Measurements from ENCODE around the gene INPP5A. TPM values are rescaled to one million over a fixed set of nuclear protein-coding genes. Genes with fewer than 3 reads are reported as not detected.

Gene INPP5A
- polyA plus RNA-seq, 6 donors from 2014 or later = 1.3 to 6.7 (median 2.1) TPM

- DNase-seq = peak; percentile 79
- peaks cover 4 to 6% of the 10 kb centered on the region in 2 donors for H3K36me3 Mint-ChIP-seq
- ATAC-seq (ENCODE audit: low read depth in 2 of 2) = peak; percentile 72 to 76
- peaks cover 0 to 6% (median 4%) of the 10 kb centered on the region in 7 donors for H3K9me3 Mint-ChIP-seq
- no peaks in the 10 kb centered on the region for H3K27me3 Mint-ChIP-seq
- H3K4me3 Mint-ChIP-seq = peak overlapping the region; percentile 80 to 94 (median 90)
- peaks cover 55 to 83% (median 68%) of the 10 kb centered on the region in 3 donors for H3K4me1 Mint-ChIP-seq
- H3K27ac Mint-ChIP-seq = peak overlapping the region; percentile 98 to 100 (median 98)
These were observed 50.9 kb downstream of the INPP5A start for GRCh38 chr10:132588301-132589013.

- Mint-ChIP-seq H3K27me3 (no peaks in the 10 kb centered on the region), H3K9me3 (peaks cover 0 to 6% (median 4%) of the 10 kb centered on the region in 7 donors), H3K4me3 (peak overlapping the region; percentile 80 to 94 (median 90)), H3K4me1 (peaks cover 60 to 86% (median 74%) of the 10 kb centered on the region in 3 donors), H3K36me3 (peaks cover 4 to 8% of the 10 kb centered on the region in 2 donors), H3K27ac (peak overlapping the region; percentile 98 to 100 (median 98))
- no peak for DNase-seq
- no peak for ATAC-seq (ENCODE audit: low read depth in 2 of 2)
These were observed 51.4 kb downstream of the INPP5A start for GRCh38 chr10:132589015-132589414.

GRCh38 chr10:132589681-132590080, 52.1 kb downstream of the INPP5A start:
- ATAC-seq (ENCODE audit: low read depth in 2 of 2) (no peak), DNase-seq (no peak)
- Mint-ChIP-seq H3K9me3 (peaks cover 0 to 8% (median 4%) of the 10 kb centered on the region in 7 donors), H3K4me3 (peak overlapping the region in 4 of 8 donors; percentile 36 to 89 (median 80)), H3K36me3 (peaks cover 4 to 8% of the 10 kb centered on the region in 2 donors), H3K4me1 (peaks cover 67 to 91% (median 80%) of the 10 kb centered on the region in 3 donors), H3K27me3 (no peaks in the 10 kb centered on the region), H3K27ac (peak overlapping the region in 5 of 6 donors; percentile 72 to 99 (median 89))

GRCh38 chr10:132590094-132590751, 52.6 kb downstream of the INPP5A start:
- Mint-ChIP-seq H3K27ac (peak overlapping the region; percentile 76 to 98 (median 89)), H3K4me3 (peak overlapping the region; percentile 19 to 89 (median 57))

GRCh38 chr10:132590752-132591121, 53.1 kb downstream of the INPP5A start:
- Mint-ChIP-seq H3K4me1 (peaks cover 73 to 98% (median 86%) of the 10 kb centered on the region in 3 donors), H3K4me3 (peak overlapping the region; percentile 13 to 85 (median 57)), H3K27ac (peak overlapping the region; percentile 54 to 98 (median 86)), H3K27me3 (no peaks in the 10 kb centered on the region), H3K36me3 (peaks cover 4 to 8% of the 10 kb centered on the region in 2 donors), H3K9me3 (peaks cover 0 to 8% (median 4%) of the 10 kb centered on the region in 7 donors)
- DNase-seq = no peak
- ATAC-seq (ENCODE audit: low read depth in 2 of 2) = no peak

More at GRCh38 chr10:132590094-132590751, 52.6 kb downstream of the INPP5A start:
- peaks cover 72 to 96% (median 86%) of the 10 kb centered on the region in 3 donors for H3K4me1 Mint-ChIP-seq
- peaks cover 4 to 8% of the 10 kb centered on the region in 2 donors for H3K36me3 Mint-ChIP-seq
- H3K27me3 Mint-ChIP-seq = no peaks in the 10 kb centered on the region
- peaks cover 0 to 8% (median 4%) of the 10 kb centered on the region in 7 donors for H3K9me3 Mint-ChIP-seq
- ATAC-seq (ENCODE audit: low read depth in 2 of 2) (no peak), DNase-seq (no peak)

- peaks cover 0 to 8% (median 4%) of the 10 kb centered on the region in 7 donors for H3K9me3 Mint-ChIP-seq
- peak overlapping the region in 6 of 8 donors; percentile 34 to 85 (median 62) for H3K4me3 Mint-ChIP-seq
- H3K4me1 Mint-ChIP-seq = peaks cover 69 to 98% (median 86%) of the 10 kb centered on the region in 3 donors
- DNase-seq = no peak
- ATAC-seq (ENCODE audit: low read depth in 2 of 2) = no peak
- peak overlapping the region; percentile 85 to 98 (median 88) for H3K27ac Mint-ChIP-seq
- H3K27me3 Mint-ChIP-seq = no peaks in the 10 kb centered on the region
- H3K36me3 Mint-ChIP-seq = peaks cover 4 to 8% of the 10 kb centered on the region in 2 donors
These were observed 53.8 kb downstream of the INPP5A start for GRCh38 chr10:132591166-132591971.

GRCh38 chr10:132592790-132593383, 55.3 kb downstream of the INPP5A start:
- ATAC-seq (ENCODE audit: low read depth in 2 of 2) = no peak
- Mint-ChIP-seq H3K4me1 (peaks cover 64 to 93% (median 83%) of the 10 kb centered on the region in 3 donors), H3K27ac (peak overlapping the region; percentile 94 to 99 (median 98)), H3K27me3 (no peaks in the 10 kb centered on the region), H3K4me3 (peak overlapping the region; percentile 62 to 91 (median 84)), H3K36me3 (peaks cover 4 to 8% of the 10 kb centered on the region in 2 donors), H3K9me3 (peaks cover 0 to 8% (median 4%) of the 10 kb centered on the region in 7 donors)
- no peak for DNase-seq

GRCh38 chr10:132593389-132593788, 55.8 kb downstream of the INPP5A start:
- H3K4me3 Mint-ChIP-seq = peak overlapping the region; percentile 62 to 91 (median 84)
- DNase-seq (peak; percentile 84), ATAC-seq (ENCODE audit: low read depth in 2 of 2) (peak; percentile 71 to 77)
- peaks cover 62 to 90% (median 83%) of the 10 kb centered on the region in 3 donors for H3K4me1 Mint-ChIP-seq
- H3K36me3 Mint-ChIP-seq = peaks cover 4 to 8% of the 10 kb centered on the region in 2 donors
- H3K9me3 Mint-ChIP-seq = peaks cover 0 to 8% (median 4%) of the 10 kb centered on the region in 7 donors
- H3K27ac Mint-ChIP-seq = peak overlapping the region; percentile 94 to 99 (median 98)
- H3K27me3 Mint-ChIP-seq = no peaks in the 10 kb centered on the region

GRCh38 chr10:132593900-132594876, 56.6 kb downstream of the INPP5A start:
- H3K9me3 Mint-ChIP-seq = peaks cover 0 to 9% (median 4%) of the 10 kb centered on the region in 7 donors
- ATAC-seq (ENCODE audit: low read depth in 2 of 2) (peak; percentile 74 to 78), DNase-seq (peak; percentile 76)
- peak overlapping the region; percentile 62 to 91 (median 84) for H3K4me3 Mint-ChIP-seq
- peaks cover 4 to 8% of the 10 kb centered on the region in 2 donors for H3K36me3 Mint-ChIP-seq
- no peaks in the 10 kb centered on the region for H3K27me3 Mint-ChIP-seq
- H3K4me1 Mint-ChIP-seq = peaks cover 62 to 89% (median 83%) of the 10 kb centered on the region in 3 donors
- H3K27ac Mint-ChIP-seq = peak overlapping the region; percentile 94 to 99 (median 98)

GRCh38 chr10:132595021-132595420, 57.4 kb downstream of the INPP5A start:
- Mint-ChIP-seq H3K27me3 (no peaks in the 10 kb centered on the region), H3K27ac (peak overlapping the region; percentile 94 to 99 (median 96)), H3K9me3 (peaks cover 2 to 15% (median 8%) of the 10 kb centered on the region in 7 donors), H3K4me3 (peak overlapping the region in 6 of 8 donors; percentile 43 to 91 (median 74)), H3K36me3 (peaks cover 5 to 10% of the 10 kb centered on the region in 2 donors), H3K4me1 (peaks cover 58 to 82% (median 77%) of the 10 kb centered on the region in 3 donors)
- ATAC-seq (ENCODE audit: low read depth in 2 of 2) (no peak), DNase-seq (no peak)

GRCh38 chr10:132595854-132596253, 58.3 kb downstream of the INPP5A start:
- H3K27ac Mint-ChIP-seq = peak overlapping the region in 5 of 6 donors; percentile 35 to 98 (median 96)
- ATAC-seq (ENCODE audit: low read depth in 2 of 2) (no peak), DNase-seq (no peak)
- peak overlapping the region in 6 of 8 donors; percentile 35 to 91 (median 60) for H3K4me3 Mint-ChIP-seq
- H3K27me3 Mint-ChIP-seq = no peaks in the 10 kb centered on the region
- H3K9me3 Mint-ChIP-seq = peaks cover 7 to 24% (median 14%) of the 10 kb centered on the region in 7 donors
- H3K4me1 Mint-ChIP-seq = peaks cover 60 to 74% (median 73%) of the 10 kb centered on the region in 3 donors
- peaks cover 12 to 18% of the 10 kb centered on the region in 2 donors for H3K36me3 Mint-ChIP-seq
